Hippocampal formation (tissue), 2 donors: ENCODE measurements around the gene TIGD4.
"Not testable (repeated sequence)": the region's sequence is repeated elsewhere in the genome, so short reads cannot be mapped to it uniquely, and the experiment has no call there.

Experiments
- DNase-seq, 2 donors: peaks; one replicate each; lab custom pipeline; 2025; lab: John Stamatoyannopoulos, UW

The TIGD4 gene

GRCh38 chr4:152780267-152780778, 793 bp upstream of the TIGD4 start:
- peak in 1 of 2 donors; percentile 44 for DNase-seq

GRCh38 chr4:152778656-152779512, 646 bp downstream of the TIGD4 start:
- DNase-seq = peak; percentile 20 to 74

GRCh38 chr4:152777488-152777887, 2.0 kb downstream of the TIGD4 start:
- no peak for DNase-seq

GRCh38 chr4:152776352-152776751, 3.2 kb downstream of the TIGD4 start:
- DNase-seq = no peak

- DNase-seq = no peak
These were observed 5.6 kb downstream of the TIGD4 start for GRCh38 chr4:152773953-152774352.

- no peak for DNase-seq
These were observed 6.2 kb downstream of the TIGD4 start for GRCh38 chr4:152773339-152773738.

- peak in 1 of 2 donors; percentile 20 for DNase-seq
These were observed 7.6 kb downstream of the TIGD4 start for GRCh38 chr4:152771741-152772533.

- DNase-seq = not testable (repeated sequence)
These were observed 14.3 kb downstream of the TIGD4 start for GRCh38 chr4:152765069-152765737.

GRCh38 chr4:152763796-152764195, 15.7 kb downstream of the TIGD4 start:
- DNase-seq = no peak

- no peak for DNase-seq
These were observed 30.9 kb downstream of the TIGD4 start for GRCh38 chr4:152748619-152749018.

- DNase-seq = no peak
These were observed 32.1 kb downstream of the TIGD4 start for GRCh38 chr4:152747444-152747843.

GRCh38 chr4:152738827-152739226, 40.7 kb downstream of the TIGD4 start:
- no peak for DNase-seq

GRCh38 chr4:152735906-152736305, 43.6 kb downstream of the TIGD4 start:
- DNase-seq = no peak

- peak in 1 of 2 donors; percentile 50 for DNase-seq
These were observed 44.1 kb downstream of the TIGD4 start for GRCh38 chr4:152735396-152735859.

GRCh38 chr4:152734699-152735050, 44.9 kb downstream of the TIGD4 start:
- no peak for DNase-seq

- peak in 1 of 2 donors; percentile 4 for DNase-seq
These were observed 45.4 kb downstream of the TIGD4 start for GRCh38 chr4:152734015-152734698.

GRCh38 chr4:152731997-152732396, 47.5 kb downstream of the TIGD4 start:
- no peak for DNase-seq

GRCh38 chr4:152729466-152729865, 50.1 kb downstream of the TIGD4 start:
- no peak for DNase-seq

- no peak for DNase-seq
These were observed 51.2 kb downstream of the TIGD4 start for GRCh38 chr4:152728343-152728742.

- no peak for DNase-seq
These were observed 51.7 kb downstream of the TIGD4 start for GRCh38 chr4:152727784-152728183.

- no peak for DNase-seq
These were observed 55.0 kb downstream of the TIGD4 start for GRCh38 chr4:152724494-152724893.

GRCh38 chr4:152723236-152723635, 56.3 kb downstream of the TIGD4 start:
- DNase-seq = no peak
